ENCODE measurements around the gene KLK8. TPM values are rescaled to one million over a fixed set of nuclear protein-coding genes. Genes with fewer than 3 reads are reported as not detected.

KLK8 gene
- total RNA-seq, 1 donor from 2014 or later: not detected

DNA sequence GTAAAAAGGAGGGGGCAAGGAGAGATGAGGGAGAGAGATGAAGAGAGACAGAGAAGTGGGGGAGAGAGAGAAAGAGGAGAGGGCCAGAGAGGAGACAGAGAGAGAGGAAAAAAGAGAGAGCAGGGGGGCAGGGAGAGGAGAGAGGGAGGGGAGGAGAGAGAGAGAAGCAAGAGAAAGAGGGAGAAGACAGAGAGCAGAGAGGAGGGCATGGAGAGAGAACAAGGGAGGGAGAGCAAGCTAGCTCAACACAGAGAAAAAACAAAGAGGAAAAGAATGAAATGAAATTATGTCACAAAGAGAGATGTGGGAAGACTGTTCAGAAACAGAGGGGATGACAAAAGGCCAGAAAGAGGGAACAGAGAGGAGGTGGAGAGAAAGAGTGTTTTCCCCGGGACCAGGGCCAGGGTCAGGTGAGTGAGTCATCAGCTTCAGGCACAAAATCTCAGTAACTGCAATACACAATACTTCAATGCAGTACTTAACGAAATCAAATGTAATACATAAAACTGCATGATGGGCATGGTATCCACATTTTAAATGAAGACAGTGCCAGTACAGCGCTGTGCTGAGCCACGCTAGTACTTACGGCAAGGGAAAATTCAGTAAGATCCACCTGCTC lies 22.5 kb downstream of the KLK8 start:
- DNase-seq (ENCODE audit: low read depth) (no peak), FAIRE-seq (no peak)
- no peaks in the 10 kb centered on the region for H3K9me3 ChIP-seq (ENCODE audit: insufficient read depth, low read depth, low read length)
- H3K27me3 ChIP-seq (ENCODE audit: insufficient read depth, low read length): no peaks in the 10 kb centered on the region
- H3K4me1 ChIP-seq (ENCODE audit: insufficient read depth, low read length): no peaks in the 10 kb centered on the region
- no peak overlapping the region for H3K4me2 ChIP-seq (ENCODE audit: low read length)
- H3K27me3 Mint-ChIP-seq (ENCODE audit: low read depth, unreplicated experiment): peaks cover 34% of the 10 kb centered on the region
- H3K9me3 Mint-ChIP-seq (ENCODE audit: unreplicated experiment): no peaks in the 10 kb centered on the region
- no peaks in the 10 kb centered on the region for H3K79me2 ChIP-seq (ENCODE audit: insufficient read depth, low read length)
- no peak overlapping the region for H3K4me3 Mint-ChIP-seq (ENCODE audit: unreplicated experiment)
- H4K20me1 ChIP-seq (ENCODE audit: insufficient read depth, low read length): no peaks in the 10 kb centered on the region
- H3K27ac ChIP-seq (ENCODE audit: low read depth, low read length): no peak overlapping the region
- H3K9ac ChIP-seq (ENCODE audit: low read length): no peak overlapping the region
- TF ChIP-seq EZH2 (IDR thresholded peaks at IDR 0.05; ENCODE audit: insufficient read depth, low read length): no peak
- TF ChIP-seq, protein P1, sequence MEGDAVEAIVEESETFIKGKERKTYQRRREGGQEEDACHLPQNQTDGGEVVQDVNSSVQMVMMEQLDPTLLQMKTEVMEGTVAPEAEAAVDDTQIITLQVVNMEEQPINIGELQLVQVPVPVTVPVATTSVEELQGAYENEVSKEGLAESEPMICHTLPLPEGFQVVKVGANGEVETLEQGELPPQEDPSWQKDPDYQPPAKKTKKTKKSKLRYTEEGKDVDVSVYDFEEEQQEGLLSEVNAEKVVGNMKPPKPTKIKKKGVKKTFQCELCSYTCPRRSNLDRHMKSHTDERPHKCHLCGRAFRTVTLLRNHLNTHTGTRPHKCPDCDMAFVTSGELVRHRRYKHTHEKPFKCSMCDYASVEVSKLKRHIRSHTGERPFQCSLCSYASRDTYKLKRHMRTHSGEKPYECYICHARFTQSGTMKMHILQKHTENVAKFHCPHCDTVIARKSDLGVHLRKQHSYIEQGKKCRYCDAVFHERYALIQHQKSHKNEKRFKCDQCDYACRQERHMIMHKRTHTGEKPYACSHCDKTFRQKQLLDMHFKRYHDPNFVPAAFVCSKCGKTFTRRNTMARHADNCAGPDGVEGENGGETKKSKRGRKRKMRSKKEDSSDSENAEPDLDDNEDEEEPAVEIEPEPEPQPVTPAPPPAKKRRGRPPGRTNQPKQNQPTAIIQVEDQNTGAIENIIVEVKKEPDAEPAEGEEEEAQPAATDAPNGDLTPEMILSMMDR (IDR thresholded peaks at IDR 0.05; ENCODE audit: insufficient read depth, low read depth, low read length): no peak
- no peaks in the 10 kb centered on the region for H3K4me1 Mint-ChIP-seq (ENCODE audit: low read depth, unreplicated experiment)
- no peaks in the 10 kb centered on the region for H3K36me3 ChIP-seq (ENCODE audit: insufficient read depth, low read length)
- H3K27ac Mint-ChIP-seq (ENCODE audit: unreplicated experiment): no peak overlapping the region
- no peak overlapping the region for H2AFZ ChIP-seq (ENCODE audit: low read depth, low read length)
- peaks cover 2% of the 10 kb centered on the region for H3K36me3 Mint-ChIP-seq (ENCODE audit: low read depth, unreplicated experiment)
- no peak overlapping the region for H3K4me3 ChIP-seq (ENCODE audit: insufficient read depth, low read depth, low read length)

DNA sequence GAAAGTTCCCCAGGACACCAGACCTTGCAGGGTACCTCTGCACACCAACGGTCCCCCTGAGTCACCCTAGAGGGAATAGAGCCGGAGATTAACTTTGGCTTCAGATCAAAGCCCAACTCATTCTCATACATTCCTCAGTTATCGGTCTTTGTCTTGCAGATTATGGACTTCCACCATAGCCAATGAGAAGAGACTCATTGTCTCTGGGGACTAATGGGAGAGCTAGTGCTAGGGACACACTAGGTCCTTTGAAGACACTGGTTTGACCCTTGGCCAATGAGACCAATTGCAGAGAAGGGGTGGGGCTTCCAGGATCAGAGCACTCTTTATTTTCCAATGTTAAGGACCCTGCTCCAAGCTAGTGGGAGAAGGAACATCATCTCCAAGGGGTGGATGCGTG lies 23.8 kb downstream of the KLK8 start:
- H3K36me3 ChIP-seq (ENCODE audit: insufficient read depth, low read length): no peaks in the 10 kb centered on the region
- no peak overlapping the region for H3K4me3 Mint-ChIP-seq (ENCODE audit: unreplicated experiment)
- FAIRE-seq (no peak), DNase-seq (ENCODE audit: low read depth) (no peak)
- H3K4me3 ChIP-seq (ENCODE audit: insufficient read depth, low read depth, low read length): no peak overlapping the region
- no peaks in the 10 kb centered on the region for H3K9me3 ChIP-seq (ENCODE audit: insufficient read depth, low read depth, low read length)
- H3K27ac Mint-ChIP-seq (ENCODE audit: unreplicated experiment): no peak overlapping the region
- no peak overlapping the region for H3K9ac ChIP-seq (ENCODE audit: low read length)
- no peaks in the 10 kb centered on the region for H3K9me3 Mint-ChIP-seq (ENCODE audit: unreplicated experiment)
- H2AFZ ChIP-seq (ENCODE audit: low read depth, low read length): no peak overlapping the region
- no peaks in the 10 kb centered on the region for H3K27me3 ChIP-seq (ENCODE audit: insufficient read depth, low read length)
- TF ChIP-seq, protein P1 (IDR thresholded peaks at IDR 0.05; ENCODE audit: insufficient read depth, low read depth, low read length): no peak
- no peak for TF ChIP-seq EZH2 (IDR thresholded peaks at IDR 0.05; ENCODE audit: insufficient read depth, low read length)
- H3K27me3 Mint-ChIP-seq (ENCODE audit: low read depth, unreplicated experiment): peaks cover 34% of the 10 kb centered on the region
- H3K4me1 Mint-ChIP-seq (ENCODE audit: low read depth, unreplicated experiment): no peaks in the 10 kb centered on the region
- no peaks in the 10 kb centered on the region for H3K79me2 ChIP-seq (ENCODE audit: insufficient read depth, low read length)
- H3K36me3 Mint-ChIP-seq (ENCODE audit: low read depth, unreplicated experiment): peaks cover 2% of the 10 kb centered on the region
- no peak overlapping the region for H3K4me2 ChIP-seq (ENCODE audit: low read length)
- H4K20me1 ChIP-seq (ENCODE audit: insufficient read depth, low read length): no peaks in the 10 kb centered on the region
- H3K4me1 ChIP-seq (ENCODE audit: insufficient read depth, low read length): no peaks in the 10 kb centered on the region
- no peak overlapping the region for H3K27ac ChIP-seq (ENCODE audit: low read depth, low read length)

DNA sequence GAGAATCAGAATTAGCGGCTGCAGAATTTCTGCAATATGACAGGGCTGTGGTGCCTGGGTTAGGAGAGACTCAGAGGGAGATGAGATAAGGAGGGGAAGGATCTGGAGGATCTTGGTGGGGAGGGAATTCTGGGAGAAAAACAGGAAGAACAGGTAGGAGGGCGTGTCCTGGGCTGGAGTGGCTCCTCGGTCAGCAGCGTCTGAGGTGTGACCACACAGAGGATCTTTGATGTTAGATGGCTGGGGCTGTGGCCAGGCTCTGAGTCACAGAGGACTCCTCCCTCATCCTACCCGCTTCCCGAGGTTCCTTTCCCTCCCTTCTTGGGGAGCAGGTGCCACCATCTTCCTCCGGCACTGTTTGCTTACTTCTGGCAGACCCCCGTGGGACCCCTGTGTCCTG lies 25.6 kb downstream of the KLK8 start:
- FAIRE-seq: no peak

More for the DNA sequence above, 25.6 kb downstream of the KLK8 start:
- Histone ChIP-seq H4K20me1 (ENCODE audit: insufficient read depth, low read length) (no peaks in the 10 kb centered on the region), H3K79me2 (ENCODE audit: insufficient read depth, low read length) (no peaks in the 10 kb centered on the region), H3K4me1 (ENCODE audit: insufficient read depth, low read length) (no peaks in the 10 kb centered on the region), H3K9me3 (ENCODE audit: insufficient read depth, low read depth, low read length) (no peaks in the 10 kb centered on the region), H3K36me3 (ENCODE audit: insufficient read depth, low read length) (no peaks in the 10 kb centered on the region), H3K4me2 (ENCODE audit: low read length) (no peak overlapping the region), H3K27ac (ENCODE audit: low read depth, low read length) (no peak overlapping the region), H2AFZ (ENCODE audit: low read depth, low read length) (no peak overlapping the region), H3K9ac (ENCODE audit: low read length) (no peak overlapping the region), H3K4me3 (ENCODE audit: insufficient read depth, low read depth, low read length) (no peak overlapping the region), H3K27me3 (ENCODE audit: insufficient read depth, low read length) (no peaks in the 10 kb centered on the region)
- H3K4me1 Mint-ChIP-seq (ENCODE audit: low read depth, unreplicated experiment): no peaks in the 10 kb centered on the region
- TF ChIP-seq EZH2 (IDR thresholded peaks at IDR 0.05; ENCODE audit: insufficient read depth, low read length): no peak
- TF ChIP-seq, protein P1 (IDR thresholded peaks at IDR 0.05; ENCODE audit: insufficient read depth, low read depth, low read length): no peak
- no peak overlapping the region for H3K27ac Mint-ChIP-seq (ENCODE audit: unreplicated experiment)
- no peaks in the 10 kb centered on the region for H3K9me3 Mint-ChIP-seq (ENCODE audit: unreplicated experiment)
- DNase-seq (ENCODE audit: low read depth): no peak
- H3K4me3 Mint-ChIP-seq (ENCODE audit: unreplicated experiment): no peak overlapping the region
- peaks cover 22% of the 10 kb centered on the region for H3K27me3 Mint-ChIP-seq (ENCODE audit: low read depth, unreplicated experiment)
- peaks cover 2% of the 10 kb centered on the region for H3K36me3 Mint-ChIP-seq (ENCODE audit: low read depth, unreplicated experiment)

Data from astrocyte (in vitro differentiated cells and primary cell).